ENCODE results near the gene RAC2. TPM values are rescaled to one million over a fixed set of nuclear protein-coding genes. Genes with fewer than 3 reads are reported as not detected.

RAC2 gene
- total and polyA plus RNA-seq, 2 of the 8 experiments (the other 6 are each of a cell fraction or from before 2014, with no cell fraction given): 2.3 to 4.3 TPM

DNA sequence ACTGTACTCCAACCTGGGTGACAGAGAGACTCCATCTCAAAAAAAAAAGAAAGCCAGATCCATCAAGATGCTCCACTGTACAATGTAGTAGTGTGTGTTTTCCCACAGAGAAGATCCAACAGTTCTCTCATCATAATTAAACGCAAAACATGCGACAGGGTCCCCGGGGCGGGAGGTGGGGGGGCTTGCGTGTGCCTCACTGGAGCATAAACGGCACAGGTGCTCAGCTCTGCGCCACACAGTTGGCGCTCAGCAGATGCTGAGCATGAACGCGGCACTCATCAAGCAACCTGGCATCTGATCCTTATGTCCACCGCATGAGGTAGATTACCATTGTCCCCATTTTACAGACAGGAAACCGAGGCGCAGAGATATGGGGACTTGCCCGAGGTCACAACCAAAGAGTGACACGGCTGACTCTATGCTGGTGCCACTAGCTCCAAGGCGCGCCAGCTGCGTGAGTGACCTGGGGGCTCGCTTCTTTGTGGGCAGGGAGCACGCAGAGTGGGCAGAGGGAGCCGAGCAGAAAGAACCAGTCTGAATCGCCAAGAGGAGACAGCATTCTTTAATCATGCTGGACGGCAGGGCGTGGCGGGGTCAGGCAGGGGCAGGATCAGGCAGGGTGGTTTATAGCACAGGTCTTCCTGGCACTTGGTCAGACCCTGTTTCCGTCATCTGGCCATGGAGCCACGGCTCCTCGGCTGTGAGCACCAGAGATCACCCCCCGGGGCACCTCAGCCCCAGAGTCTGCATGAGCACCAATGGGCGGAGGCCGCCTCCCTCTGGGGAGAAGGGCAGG lies 64.2 kb downstream of the RAC2 start (continued):
- TF ChIP-seq, protein P1, sequence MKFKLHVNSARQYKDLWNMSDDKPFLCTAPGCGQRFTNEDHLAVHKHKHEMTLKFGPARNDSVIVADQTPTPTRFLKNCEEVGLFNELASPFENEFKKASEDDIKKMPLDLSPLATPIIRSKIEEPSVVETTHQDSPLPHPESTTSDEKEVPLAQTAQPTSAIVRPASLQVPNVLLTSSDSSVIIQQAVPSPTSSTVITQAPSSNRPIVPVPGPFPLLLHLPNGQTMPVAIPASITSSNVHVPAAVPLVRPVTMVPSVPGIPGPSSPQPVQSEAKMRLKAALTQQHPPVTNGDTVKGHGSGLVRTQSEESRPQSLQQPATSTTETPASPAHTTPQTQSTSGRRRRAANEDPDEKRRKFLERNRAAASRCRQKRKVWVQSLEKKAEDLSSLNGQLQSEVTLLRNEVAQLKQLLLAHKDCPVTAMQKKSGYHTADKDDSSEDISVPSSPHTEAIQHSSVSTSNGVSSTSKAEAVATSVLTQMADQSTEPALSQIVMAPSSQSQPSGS (IDR thresholded peaks at IDR 0.05; ENCODE audit: low read length): no peak
- TF ChIP-seq MAFK (IDR thresholded peaks at IDR 0.05; ENCODE audit: low read depth, low read length) (no peak), TCF12 (IDR thresholded peaks at IDR 0.05; ENCODE audit: low read depth, low read length) (no peak)
